ENCODE results near the gene LLPH. TPM values are rescaled to one million over a fixed set of nuclear protein-coding genes. Genes with fewer than 3 reads are reported as not detected.
A peak's percentile ranks its signal among the peaks of the same experiment; 100 is the strongest.

LLPH gene
- total RNA-seq, 1 experiment from 2014 or later = 51.3 TPM

- Histone ChIP-seq H3K27ac (ENCODE audit: low read depth, low read length, poor library complexity, severe bottlenecking) (no peak overlapping the region), H3K36me3 (ENCODE audit: insufficient read depth, low read length, poor library complexity, severe bottlenecking) (peaks cover 43% of the 10 kb centered on the region)
These were observed 2.9 kb downstream of the LLPH start for GRCh38 chr12:66127650-66128049.

GRCh38 chr12:66120477-66120876 is 10.1 kb downstream of the LLPH start:
- intact Hi-C loops (cut with micrococcal nuclease; ENCODE audit: unreplicated experiment) = no loop called here
- CTCF ChIA-PET = interaction anchor here (0.5 to 1.3 kb wide), 5 partner anchors 8 to 786 kb away, joined by 3 to 6 read pairs (median 3); partner anchors contain the start of gene LLPH
- DNase-seq (ENCODE audit: low spot score) = peak; percentile 47

More at GRCh38 chr12:66127650-66128049, 2.9 kb downstream of the LLPH start:
- ChIA-PET POLR2A (ENCODE audit: low non-redundant PET) (no interaction called here), CTCF (no interaction called here)
- no peaks in the 10 kb centered on the region for H3K27me3 ChIP-seq (replicated peaks; ENCODE audit: insufficient read depth, low read depth, low read length, poor library complexity)
- TF ChIP-seq EZH2 (IDR thresholded peaks at IDR 0.05; ENCODE audit: borderline replicate concordance, low read depth, low read length, poor library complexity, severe bottlenecking) (no peak), CTCF (conservative IDR thresholded peaks at IDR 0.05; ENCODE audit: low read depth, low read length) (no peak)
- H3K9me3 ChIP-seq (ENCODE audit: low read depth, low read length, poor library complexity, severe bottlenecking) = no peaks in the 10 kb centered on the region
- intact Hi-C loops (cut with micrococcal nuclease; ENCODE audit: unreplicated experiment) = no loop called here
- peaks cover 10% of the 10 kb centered on the region for H3K4me1 ChIP-seq (ENCODE audit: insufficient read depth, low read length, poor library complexity, severe bottlenecking)
- DNase-seq (ENCODE audit: low spot score) = no peak
- no TSS peak for BruUV-seq (replicated peaks)
- no peak overlapping the region for H3K4me3 ChIP-seq (ENCODE audit: low read depth, low read length, poor library complexity, severe bottlenecking)

GRCh38 chr12:66119870-66120241 is 10.7 kb downstream of the LLPH start:
- Histone ChIP-seq H3K4me3 (ENCODE audit: low read depth, low read length, poor library complexity, severe bottlenecking) (no peak overlapping the region), H3K9me3 (ENCODE audit: low read depth, low read length, poor library complexity, severe bottlenecking) (no peaks in the 10 kb centered on the region), H3K27ac (ENCODE audit: low read depth, low read length, poor library complexity, severe bottlenecking) (no peak overlapping the region), H3K27me3 (replicated peaks; ENCODE audit: insufficient read depth, low read depth, low read length, poor library complexity) (no peaks in the 10 kb centered on the region), H3K4me1 (ENCODE audit: insufficient read depth, low read length, poor library complexity, severe bottlenecking) (peaks cover 28% of the 10 kb centered on the region), H3K36me3 (ENCODE audit: insufficient read depth, low read length, poor library complexity, severe bottlenecking) (peaks cover 30% of the 10 kb centered on the region)
- CTCF ChIA-PET = interaction anchor here (1.0 to 1.3 kb wide), 4 partner anchors 11 to 785 kb away, joined by 3 to 4 read pairs (median 3); partner anchors contain the start of gene LLPH
- intact Hi-C loops (cut with micrococcal nuclease; ENCODE audit: unreplicated experiment) = no loop called here
- no peak for TF ChIP-seq CTCF (conservative IDR thresholded peaks at IDR 0.05; ENCODE audit: low read depth, low read length)
- TF ChIP-seq EZH2 (IDR thresholded peaks at IDR 0.05; ENCODE audit: borderline replicate concordance, low read depth, low read length, poor library complexity, severe bottlenecking) = no peak
- POLR2A ChIA-PET (ENCODE audit: low non-redundant PET) = no interaction called here
- DNase-seq (ENCODE audit: low spot score) = no peak
- BruUV-seq (replicated peaks) = no TSS peak

More at GRCh38 chr12:66120477-66120876, 10.1 kb downstream of the LLPH start:
- H3K4me3 ChIP-seq (ENCODE audit: low read depth, low read length, poor library complexity, severe bottlenecking) = no peak overlapping the region
- H3K4me1 ChIP-seq (ENCODE audit: insufficient read depth, low read length, poor library complexity, severe bottlenecking) = peaks cover 23% of the 10 kb centered on the region
- H3K27ac ChIP-seq (ENCODE audit: low read depth, low read length, poor library complexity, severe bottlenecking) = no peak overlapping the region
- H3K36me3 ChIP-seq (ENCODE audit: insufficient read depth, low read length, poor library complexity, severe bottlenecking) = peaks cover 32% of the 10 kb centered on the region
- H3K27me3 ChIP-seq (replicated peaks; ENCODE audit: insufficient read depth, low read depth, low read length, poor library complexity) = no peaks in the 10 kb centered on the region
- H3K9me3 ChIP-seq (ENCODE audit: low read depth, low read length, poor library complexity, severe bottlenecking) = no peaks in the 10 kb centered on the region
- no TSS peak for BruUV-seq (replicated peaks)
- TF ChIP-seq CTCF (conservative IDR thresholded peaks at IDR 0.05; ENCODE audit: low read depth, low read length) = peak; percentile 64
- no peak for TF ChIP-seq EZH2 (IDR thresholded peaks at IDR 0.05; ENCODE audit: borderline replicate concordance, low read depth, low read length, poor library complexity, severe bottlenecking)
- POLR2A ChIA-PET (ENCODE audit: low non-redundant PET) = no interaction called here

All from A673 (cell line).